Measurements from ENCODE around the gene COQ2. TPM values are rescaled to one million over a fixed set of nuclear protein-coding genes. Genes with fewer than 3 reads are reported as not detected.
"Not testable (repeated sequence)": the region's sequence is repeated elsewhere in the genome, so short reads cannot be mapped to it uniquely, and the experiment has no call there.

The COQ2 gene
- polyA plus RNA-seq, 1 experiment: 18.9 TPM

- H3K27ac ChIP-seq (ENCODE audit: low read depth, low read length): no peak overlapping the region
- CTCF ChIA-PET: no interaction called here
- no peak for DNase-seq (ENCODE audit: low read depth, low spot score)
Observed at GRCh38 chr4:83305187-83305586, 20.6 kb upstream of the COQ2 start.

DNA sequence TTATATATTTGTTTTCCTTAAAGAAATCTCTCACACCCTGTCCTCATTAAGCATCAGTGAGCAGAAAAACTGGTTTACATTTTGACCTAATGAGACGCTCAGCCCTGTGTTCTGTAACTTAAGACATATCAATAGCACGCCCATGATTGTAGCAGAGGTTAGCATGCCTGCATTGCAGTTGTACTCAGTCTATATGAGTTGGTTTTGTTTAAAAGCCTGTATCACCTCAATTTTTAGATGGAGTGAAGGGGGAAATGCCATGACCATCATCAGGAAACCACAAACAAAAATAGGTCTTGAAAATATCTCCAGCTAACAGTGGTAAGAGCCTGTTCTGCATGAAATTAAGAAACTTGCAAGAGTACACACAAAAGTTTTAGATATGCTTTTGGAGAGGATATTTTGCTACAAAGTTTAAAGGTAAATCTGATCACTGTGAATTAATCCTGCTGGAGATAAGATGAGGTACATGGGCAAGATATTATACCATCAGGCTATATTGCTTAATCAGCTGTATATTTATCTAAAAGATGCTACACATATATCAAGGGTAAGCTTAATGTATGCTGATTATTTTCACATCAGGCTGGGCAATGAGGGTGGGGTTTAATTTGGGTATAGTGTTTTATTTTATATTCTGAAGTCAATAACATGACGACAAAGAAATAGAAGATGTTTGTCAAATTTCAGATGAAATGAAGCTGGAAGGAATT is 13.1 kb upstream of the COQ2 start:
- POLR2A ChIA-PET: interaction anchor here (1.1 kb wide), 1 partner anchor 13 kb away, joined by 3 read pairs; the partner anchor contains the start of gene COQ2
- H3K27me3 ChIP-seq (ENCODE audit: control insufficient read depth, insufficient read depth, low read length): no peaks in the 10 kb centered on the region
- CTCF ChIA-PET: no interaction called here
- TF ChIP-seq, protein P1, sequence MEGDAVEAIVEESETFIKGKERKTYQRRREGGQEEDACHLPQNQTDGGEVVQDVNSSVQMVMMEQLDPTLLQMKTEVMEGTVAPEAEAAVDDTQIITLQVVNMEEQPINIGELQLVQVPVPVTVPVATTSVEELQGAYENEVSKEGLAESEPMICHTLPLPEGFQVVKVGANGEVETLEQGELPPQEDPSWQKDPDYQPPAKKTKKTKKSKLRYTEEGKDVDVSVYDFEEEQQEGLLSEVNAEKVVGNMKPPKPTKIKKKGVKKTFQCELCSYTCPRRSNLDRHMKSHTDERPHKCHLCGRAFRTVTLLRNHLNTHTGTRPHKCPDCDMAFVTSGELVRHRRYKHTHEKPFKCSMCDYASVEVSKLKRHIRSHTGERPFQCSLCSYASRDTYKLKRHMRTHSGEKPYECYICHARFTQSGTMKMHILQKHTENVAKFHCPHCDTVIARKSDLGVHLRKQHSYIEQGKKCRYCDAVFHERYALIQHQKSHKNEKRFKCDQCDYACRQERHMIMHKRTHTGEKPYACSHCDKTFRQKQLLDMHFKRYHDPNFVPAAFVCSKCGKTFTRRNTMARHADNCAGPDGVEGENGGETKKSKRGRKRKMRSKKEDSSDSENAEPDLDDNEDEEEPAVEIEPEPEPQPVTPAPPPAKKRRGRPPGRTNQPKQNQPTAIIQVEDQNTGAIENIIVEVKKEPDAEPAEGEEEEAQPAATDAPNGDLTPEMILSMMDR (IDR thresholded peaks at IDR 0.05; ENCODE audit: low read depth, low read length): no peak
- H3K4me3 ChIP-seq (ENCODE audit: low read depth, low read length): no peak overlapping the region
- DNase-seq (ENCODE audit: low read depth, low spot score): no peak
- H3K27ac ChIP-seq (ENCODE audit: low read depth, low read length): no peak overlapping the region
- H3K9me3 ChIP-seq (ENCODE audit: control insufficient read depth, insufficient read depth, low read length): no peaks in the 10 kb centered on the region

More at GRCh38 chr4:83305187-83305586, 20.6 kb upstream of the COQ2 start:
- TF ChIP-seq, protein P1 (IDR thresholded peaks at IDR 0.05; ENCODE audit: low read depth, low read length): no peak
- POLR2A ChIA-PET: no interaction called here
- Histone ChIP-seq H3K4me3 (ENCODE audit: low read depth, low read length) (no peak overlapping the region), H3K9me3 (ENCODE audit: control insufficient read depth, insufficient read depth, low read length) (no peaks in the 10 kb centered on the region), H3K27me3 (ENCODE audit: control insufficient read depth, insufficient read depth, low read length) (peaks cover 17% of the 10 kb centered on the region)

- no peak overlapping the region for H3K27ac ChIP-seq (ENCODE audit: low read depth, low read length)
- POLR2A ChIA-PET: interaction anchor here (0.6 kb wide), 1 partner anchor 283 kb away, joined by 6 read pairs; the partner anchor contains the start of gene LIN54
Observed at GRCh38 chr4:83293305-83294046, 8.9 kb upstream of the COQ2 start.

GRCh38 chr4:83290059-83290774 is 5.6 kb upstream of the COQ2 start:
- DNase-seq (ENCODE audit: low read depth, low spot score); H3K9me3 ChIP-seq (ENCODE audit: control insufficient read depth, insufficient read depth, low read length); POLR2A ChIA-PET; H3K4me3 ChIP-seq (ENCODE audit: low read depth, low read length); H3K27me3 ChIP-seq (ENCODE audit: control insufficient read depth, insufficient read depth, low read length); H3K27ac ChIP-seq (ENCODE audit: low read depth, low read length): not testable (repeated sequence)
- CTCF ChIA-PET: interaction anchor here (0.6 kb wide), 1 partner anchor 1460 kb away, joined by 3 read pairs; no protein-coding TSS in a partner anchor

More at GRCh38 chr4:83293305-83294046, 8.9 kb upstream of the COQ2 start:
- no peaks in the 10 kb centered on the region for H3K9me3 ChIP-seq (ENCODE audit: control insufficient read depth, insufficient read depth, low read length)
- CTCF ChIA-PET: interaction anchor here (0.8 to 1.8 kb wide), 2 partner anchors 9 to 11 kb away, joined by 4 to 5 read pairs; partner anchors contain the start of gene COQ2
- DNase-seq (ENCODE audit: low read depth, low spot score): no peak
- TF ChIP-seq, protein P1 (IDR thresholded peaks at IDR 0.05; ENCODE audit: low read depth, low read length): no peak
- H3K27me3 ChIP-seq (ENCODE audit: control insufficient read depth, insufficient read depth, low read length): peaks cover 3% of the 10 kb centered on the region
- H3K4me3 ChIP-seq (ENCODE audit: low read depth, low read length): no peak overlapping the region

DNA sequence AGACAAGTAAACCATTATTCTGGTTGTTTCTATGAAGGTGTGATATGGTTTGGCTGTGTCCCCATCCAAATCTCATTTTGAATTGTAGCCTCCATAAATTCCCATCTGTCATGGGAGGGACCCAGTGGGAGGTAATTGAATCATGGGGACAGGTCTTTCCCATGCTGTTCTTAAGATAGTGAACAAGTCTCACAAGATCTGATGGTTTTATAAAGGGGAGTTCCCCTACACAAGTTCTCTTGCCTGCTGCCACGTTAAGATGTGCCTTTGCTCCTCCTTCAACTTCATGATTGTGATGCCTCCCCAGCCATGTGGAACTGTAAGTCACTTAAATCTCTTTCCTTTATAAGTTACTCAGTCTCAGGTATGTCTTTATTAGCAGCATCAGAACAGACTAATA is 3.8 kb upstream of the COQ2 start:
- DNase-seq (ENCODE audit: low read depth, low spot score); CTCF ChIA-PET; H3K9me3 ChIP-seq (ENCODE audit: control insufficient read depth, insufficient read depth, low read length); H3K27ac ChIP-seq (ENCODE audit: low read depth, low read length); H3K27me3 ChIP-seq (ENCODE audit: control insufficient read depth, insufficient read depth, low read length); H3K4me3 ChIP-seq (ENCODE audit: low read depth, low read length); POLR2A ChIA-PET: not testable (repeated sequence)
